Measurements from ENCODE around the gene HCAR1.
A peak's percentile ranks its signal among the peaks of the same experiment; 100 is the strongest.
"Not testable (repeated sequence)": the region's sequence is repeated elsewhere in the genome, so short reads cannot be mapped to it uniquely, and the experiment has no call there.

Gene HCAR1

DNA sequence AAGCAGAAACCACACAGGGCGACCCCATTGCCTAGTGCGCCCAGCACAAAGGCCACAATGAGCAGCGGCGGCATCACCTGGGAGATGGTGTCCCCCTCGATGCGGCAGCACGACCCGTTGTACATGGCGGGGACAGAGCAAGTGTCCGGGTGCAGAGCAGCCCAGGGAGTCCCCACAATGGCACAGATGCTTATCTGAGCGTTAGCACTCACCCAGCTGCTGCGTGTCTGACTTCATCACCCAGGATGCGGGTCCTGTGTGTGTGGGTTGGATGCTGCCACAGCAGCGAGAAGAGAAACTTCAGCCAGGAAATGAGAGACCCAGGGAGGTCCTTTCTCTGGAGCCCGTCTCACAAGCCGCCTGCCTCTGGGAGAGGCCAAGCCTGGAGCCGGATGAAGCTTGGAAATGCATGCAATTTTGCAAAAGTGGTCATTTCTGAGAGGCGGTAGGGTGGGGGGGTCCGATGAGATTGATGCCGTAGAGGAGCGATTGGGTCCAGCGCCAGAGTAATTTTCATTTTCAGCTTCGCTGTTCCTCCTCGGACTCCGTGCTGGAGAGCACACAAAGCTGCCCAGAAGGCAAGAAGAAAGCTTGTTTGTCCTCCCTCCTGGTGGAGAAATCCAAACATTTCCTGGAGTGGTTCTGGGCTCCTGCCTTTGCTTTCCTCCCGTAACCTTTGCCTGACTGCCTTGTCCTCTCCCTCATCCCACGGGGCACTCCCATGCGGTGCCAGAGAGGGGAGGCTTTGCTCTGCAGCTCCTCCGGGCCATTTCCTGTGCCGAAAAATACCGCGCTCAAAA, at the start of gene HCAR1:
HCAR1 (minus strand) TSS at position 630 of the 800 bp plus-strand sequence; CDS start at position 125, 505 bp downstream.
- H3K4me3 ChIP-seq (ENCODE audit: low read length), result no peak within 1 kb of the TSS
- TF ChIP-seq, protein P1, sequence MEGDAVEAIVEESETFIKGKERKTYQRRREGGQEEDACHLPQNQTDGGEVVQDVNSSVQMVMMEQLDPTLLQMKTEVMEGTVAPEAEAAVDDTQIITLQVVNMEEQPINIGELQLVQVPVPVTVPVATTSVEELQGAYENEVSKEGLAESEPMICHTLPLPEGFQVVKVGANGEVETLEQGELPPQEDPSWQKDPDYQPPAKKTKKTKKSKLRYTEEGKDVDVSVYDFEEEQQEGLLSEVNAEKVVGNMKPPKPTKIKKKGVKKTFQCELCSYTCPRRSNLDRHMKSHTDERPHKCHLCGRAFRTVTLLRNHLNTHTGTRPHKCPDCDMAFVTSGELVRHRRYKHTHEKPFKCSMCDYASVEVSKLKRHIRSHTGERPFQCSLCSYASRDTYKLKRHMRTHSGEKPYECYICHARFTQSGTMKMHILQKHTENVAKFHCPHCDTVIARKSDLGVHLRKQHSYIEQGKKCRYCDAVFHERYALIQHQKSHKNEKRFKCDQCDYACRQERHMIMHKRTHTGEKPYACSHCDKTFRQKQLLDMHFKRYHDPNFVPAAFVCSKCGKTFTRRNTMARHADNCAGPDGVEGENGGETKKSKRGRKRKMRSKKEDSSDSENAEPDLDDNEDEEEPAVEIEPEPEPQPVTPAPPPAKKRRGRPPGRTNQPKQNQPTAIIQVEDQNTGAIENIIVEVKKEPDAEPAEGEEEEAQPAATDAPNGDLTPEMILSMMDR (conservative IDR thresholded peaks at IDR 0.05; ENCODE audit: low read depth, low read length), result no peak
- DNase-seq (ENCODE audit: low read depth), result no peak

DNA sequence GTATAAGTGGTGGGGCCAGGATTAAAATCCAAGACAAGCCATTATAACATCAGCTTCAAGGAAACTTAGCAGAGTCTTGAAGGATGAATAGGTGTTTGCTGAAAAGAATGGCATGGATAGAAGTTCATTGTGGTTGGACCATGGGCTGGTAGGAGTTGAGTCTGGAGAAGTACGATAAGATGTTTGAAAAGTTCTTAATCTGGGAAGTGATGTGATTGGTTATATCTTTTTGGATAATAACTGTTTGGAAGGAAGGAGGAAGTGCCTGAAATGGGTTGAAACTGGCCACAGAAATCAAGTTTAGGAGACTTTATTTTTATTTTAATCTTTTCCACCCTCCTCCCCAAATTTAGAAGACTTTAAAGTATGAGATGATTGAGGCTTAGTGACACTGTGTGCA, 26.9 kb upstream of the HCAR1 start:
- H3K4me3 ChIP-seq (ENCODE audit: low read length), result no peak overlapping the region
- no peak for DNase-seq (ENCODE audit: low read depth)
- TF ChIP-seq, protein P1 (conservative IDR thresholded peaks at IDR 0.05; ENCODE audit: low read depth, low read length), result no peak

DNA sequence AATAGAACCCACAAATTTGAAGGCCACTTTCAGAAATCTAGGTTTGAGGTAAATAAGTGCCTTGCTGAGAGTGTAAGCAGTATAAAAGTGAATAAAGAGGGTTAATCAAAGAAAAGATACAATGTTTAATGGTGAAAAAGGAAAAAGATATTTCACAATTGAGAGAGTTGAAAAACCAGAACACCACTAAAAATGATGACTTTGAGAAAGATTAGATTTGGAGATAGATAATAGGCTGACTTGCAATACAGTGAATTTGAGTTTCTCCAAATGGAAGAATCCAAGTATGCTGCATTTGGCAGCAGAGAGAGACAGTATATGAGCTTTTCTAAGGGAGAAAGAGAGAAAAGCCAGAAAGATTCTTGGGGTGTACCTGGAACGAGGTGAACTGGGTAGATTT, 24.1 kb upstream of the HCAR1 start:
- H3K4me3 ChIP-seq (ENCODE audit: low read length), result no peak overlapping the region
- TF ChIP-seq, protein P1 (conservative IDR thresholded peaks at IDR 0.05; ENCODE audit: low read depth, low read length), result no peak
- no peak for DNase-seq (ENCODE audit: low read depth)

DNA sequence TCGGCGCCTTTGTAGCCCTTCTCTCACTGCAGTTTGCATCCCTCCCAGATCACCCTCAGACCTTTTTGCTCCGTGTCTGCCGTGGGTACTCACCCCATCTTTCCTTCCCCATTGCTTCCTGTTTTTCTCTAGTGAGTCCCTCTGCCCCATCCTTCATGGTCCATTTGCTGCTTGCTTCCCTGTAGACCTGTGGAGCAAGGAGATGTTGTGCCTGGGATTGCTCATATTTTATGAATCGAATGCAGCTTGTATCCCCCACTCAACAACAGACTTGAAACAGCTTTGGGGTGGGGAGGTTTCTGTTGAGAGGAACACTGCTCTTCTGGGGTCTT, 22.6 kb upstream of the HCAR1 start:
- no peak for DNase-seq (ENCODE audit: low read depth)
- TF ChIP-seq, protein P1 (conservative IDR thresholded peaks at IDR 0.05; ENCODE audit: low read depth, low read length), result no peak
- H3K4me3 ChIP-seq (ENCODE audit: low read length), result peak overlapping the region; percentile 80

DNA sequence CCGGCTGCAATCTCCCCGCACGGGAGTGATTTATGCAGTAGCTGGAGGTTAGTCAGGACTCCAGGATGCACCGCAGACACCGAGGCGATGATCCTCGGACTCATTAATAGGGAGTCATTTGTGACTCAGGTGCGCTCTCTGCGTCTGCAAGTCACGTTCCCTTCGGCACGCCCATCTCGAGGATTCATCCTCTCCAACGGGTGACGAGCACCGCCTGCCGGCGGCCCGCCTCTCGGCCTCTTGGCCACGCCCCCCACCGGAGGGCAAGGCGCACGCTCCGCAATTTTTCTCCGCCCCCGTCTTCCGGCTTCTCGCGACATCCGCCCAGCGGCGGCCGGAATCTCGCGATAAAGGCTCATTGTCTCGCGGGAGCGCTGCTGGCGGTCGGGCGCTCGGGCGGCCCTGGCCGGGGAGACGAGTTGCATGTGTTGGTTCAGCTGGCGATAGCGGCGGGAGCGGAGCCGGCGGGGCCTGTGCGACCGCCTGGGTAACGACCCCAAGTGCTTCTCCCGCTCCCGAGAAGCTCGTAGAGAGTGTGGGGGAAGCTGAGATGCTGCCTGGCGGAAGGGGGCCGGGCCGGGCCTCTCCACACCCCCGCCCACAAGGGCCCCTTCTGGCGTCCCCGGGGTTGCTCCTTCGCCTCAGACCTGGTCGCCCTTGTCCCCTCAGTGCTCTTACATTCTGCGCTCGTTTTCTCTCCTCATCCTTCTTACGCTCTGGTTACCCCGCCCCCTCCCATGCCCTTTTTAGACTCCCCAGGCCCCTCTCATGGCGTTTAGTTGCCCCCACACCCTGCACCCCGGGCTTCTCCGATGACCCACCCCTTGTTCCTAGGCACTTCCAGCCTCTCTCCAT, 22.0 kb upstream of the HCAR1 start, which contains the start of gene DENR:
DENR (plus strand) TSS at position 361 of the 855 bp plus-strand sequence. CDS start 878 bp downstream, outside the sequence.
- peak; percentile 65 for DNase-seq (ENCODE audit: low read depth)
- TF ChIP-seq, protein P1 (conservative IDR thresholded peaks at IDR 0.05; ENCODE audit: low read depth, low read length), result peak; percentile 85
- peak within 1 kb of the TSS; percentile 80 for H3K4me3 ChIP-seq (ENCODE audit: low read length)

- not testable (repeated sequence) for H3K4me3 ChIP-seq (ENCODE audit: low read length); DNase-seq (ENCODE audit: low read depth)
Observed at GRCh38 chr12:122750781-122751515, 20.3 kb upstream of the HCAR1 start.

Data from retinal pigment epithelial cell (primary cell).